HG03064 (cell line): ENCODE measurements around the gene TAS2R40.

ENCODE experiments used
- ATAC-seq: cut with Tn5 transposase; IDR thresholded peaks from one replicate; pipeline ENCODE4 v1.9.1; 2021; ENCODE audit warnings: low read depth; ENCODE audit not compliant: unreplicated experiment

The TAS2R40 gene

DNA sequence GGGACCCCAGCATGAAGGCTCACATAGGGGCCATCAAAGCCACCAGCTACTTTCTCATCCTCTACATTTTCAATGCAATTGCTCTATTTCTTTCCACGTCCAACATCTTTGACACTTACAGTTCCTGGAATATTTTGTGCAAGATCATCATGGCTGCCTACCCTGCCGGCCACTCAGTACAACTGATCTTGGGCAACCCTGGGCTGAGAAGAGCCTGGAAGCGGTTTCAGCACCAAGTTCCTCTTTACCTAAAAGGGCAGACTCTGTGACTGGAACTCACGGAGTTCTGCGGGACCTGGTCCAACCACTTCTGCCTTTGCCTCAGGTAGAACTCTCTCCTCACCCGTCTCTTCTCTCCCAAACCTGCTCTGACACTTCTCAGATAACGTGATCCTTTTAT, 945 bp downstream of the TAS2R40 start:
- no peak for ATAC-seq

DNA sequence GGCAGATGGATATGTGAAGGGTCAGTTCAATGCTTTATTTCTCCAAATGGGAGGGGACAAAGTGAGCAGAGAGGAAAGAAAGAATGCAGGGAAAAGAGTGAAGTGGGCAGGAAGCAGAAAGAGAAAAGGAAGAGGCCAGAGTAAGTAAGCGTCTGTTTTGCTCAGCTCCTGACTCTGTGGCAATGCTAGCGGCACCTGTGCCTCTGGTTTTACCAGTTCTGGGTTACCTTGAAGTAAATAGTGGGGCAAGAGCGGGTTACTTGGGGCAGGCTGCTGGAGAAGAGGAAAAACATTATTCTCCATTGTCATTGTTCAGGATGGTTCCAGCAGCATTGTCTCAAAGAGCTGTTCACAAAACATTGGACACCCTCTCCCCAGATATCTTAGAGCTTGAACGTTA, 1.9 kb downstream of the TAS2R40 start:
- ATAC-seq: no peak

DNA sequence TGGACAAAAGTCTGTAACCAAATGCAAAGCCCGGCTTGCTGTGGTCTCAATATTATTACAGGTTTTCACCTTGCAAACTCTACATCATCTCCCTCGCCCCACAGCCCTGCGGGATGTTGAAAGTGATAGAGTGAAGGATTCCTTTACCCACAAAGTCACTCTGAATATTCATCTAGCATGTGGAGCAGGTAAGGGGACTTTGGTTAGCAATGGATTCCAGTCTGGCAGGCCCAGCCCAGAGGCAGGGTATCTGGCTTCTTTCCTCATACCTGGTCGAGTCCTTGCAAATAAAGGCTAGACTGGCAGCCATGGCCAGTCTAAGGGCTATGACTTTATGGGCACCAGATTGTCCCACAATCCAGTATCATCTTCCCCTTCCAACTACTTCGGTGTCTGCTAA, 3.2 kb downstream of the TAS2R40 start:
- no peak for ATAC-seq

- ATAC-seq: no peak
Observed at GRCh38 chr7:143227806-143228205, 6.0 kb downstream of the TAS2R40 start.

GRCh38 chr7:143229054-143229790, 7.4 kb downstream of the TAS2R40 start:
- no peak for ATAC-seq

GRCh38 chr7:143230602-143231457, 9.0 kb downstream of the TAS2R40 start:
- no peak for ATAC-seq

GRCh38 chr7:143233816-143234532, 12.1 kb downstream of the TAS2R40 start:
- no peak for ATAC-seq

DNA sequence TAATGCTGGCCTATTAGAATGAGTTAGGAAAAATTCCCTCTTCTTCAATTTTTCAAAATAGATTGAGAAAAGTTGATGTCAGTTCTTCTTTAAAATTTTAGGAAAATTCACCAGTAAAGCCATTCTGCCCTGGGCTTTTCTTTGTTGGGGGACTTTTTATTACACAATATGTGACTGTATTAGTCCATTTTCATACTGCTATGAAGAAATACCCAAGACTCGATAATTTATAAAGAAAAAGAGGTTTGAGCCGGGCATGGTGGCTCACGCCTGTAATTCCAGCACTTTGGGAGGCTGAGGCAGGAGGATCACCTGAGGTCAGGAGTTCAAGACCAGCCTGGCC, 12.7 kb downstream of the TAS2R40 start:
- ATAC-seq: no peak

DNA sequence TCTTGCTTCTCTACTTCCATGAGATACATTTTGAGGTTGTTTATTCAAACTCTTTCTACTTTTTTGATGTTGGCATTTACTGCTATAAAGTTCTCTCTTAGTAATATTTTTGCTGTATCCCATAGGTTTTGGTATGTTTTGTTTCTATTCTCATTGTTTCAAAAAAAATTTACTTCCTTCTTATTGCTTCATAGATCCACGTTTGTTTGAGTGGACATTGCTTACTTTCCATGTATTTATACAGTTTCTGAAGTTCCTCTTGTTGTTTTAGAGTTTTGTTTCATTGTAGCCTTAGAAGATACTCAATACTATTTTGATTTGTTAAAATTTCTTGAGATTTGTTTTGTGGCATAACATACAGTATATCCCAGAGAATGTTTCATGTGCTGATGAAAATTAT, 13.7 kb downstream of the TAS2R40 start:
- no peak for ATAC-seq

DNA sequence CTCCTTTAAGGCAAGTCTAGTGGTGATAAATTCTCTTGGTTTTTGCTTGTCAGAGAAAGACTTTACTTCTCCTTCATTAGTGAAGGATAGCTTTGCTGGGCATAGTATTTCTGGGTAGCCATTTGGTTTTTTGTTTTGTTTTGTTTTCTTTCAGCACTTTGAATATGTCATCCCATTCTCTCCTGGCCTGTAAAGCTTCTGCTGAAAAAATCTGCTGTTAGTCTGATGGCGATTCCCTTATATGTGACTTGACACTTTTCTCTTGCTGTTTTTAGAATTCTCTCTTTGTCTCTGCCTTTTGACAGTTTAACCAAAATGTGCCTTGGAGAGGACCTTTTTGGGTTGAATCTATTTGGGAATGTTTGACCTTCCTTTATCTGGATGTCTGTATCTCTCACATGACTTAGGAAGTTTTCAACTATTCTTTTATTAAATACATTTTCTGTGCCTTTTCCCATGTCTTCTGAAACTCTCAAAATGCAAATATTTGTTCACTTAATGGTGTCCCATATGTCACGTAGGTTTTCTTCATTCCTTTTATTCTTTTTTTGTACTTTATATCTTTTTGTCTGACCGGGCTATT, 14.7 kb downstream of the TAS2R40 start:
- no peak for ATAC-seq

DNA sequence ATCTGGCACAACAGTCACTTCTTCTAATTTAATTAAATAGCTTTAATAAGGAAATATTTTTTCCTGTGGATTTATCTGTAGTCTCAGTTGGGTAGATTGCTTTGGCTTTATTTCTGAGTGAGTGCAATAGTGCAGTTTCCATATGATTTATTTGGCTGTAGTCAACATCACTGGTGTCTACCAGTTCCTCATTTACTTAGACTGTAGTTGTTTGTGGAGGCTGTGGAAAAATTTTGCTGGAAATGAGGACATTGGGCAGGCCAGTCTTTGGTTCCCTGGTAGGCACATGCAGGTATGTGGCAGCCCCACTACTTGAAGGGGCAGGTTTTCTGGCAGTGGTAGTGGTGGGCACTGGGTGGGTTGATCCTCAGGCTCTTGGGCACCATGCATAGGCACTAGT, 15.5 kb downstream of the TAS2R40 start:
- ATAC-seq: no peak

GRCh38 chr7:143238289-143238980, 16.6 kb downstream of the TAS2R40 start:
- no peak for ATAC-seq

DNA sequence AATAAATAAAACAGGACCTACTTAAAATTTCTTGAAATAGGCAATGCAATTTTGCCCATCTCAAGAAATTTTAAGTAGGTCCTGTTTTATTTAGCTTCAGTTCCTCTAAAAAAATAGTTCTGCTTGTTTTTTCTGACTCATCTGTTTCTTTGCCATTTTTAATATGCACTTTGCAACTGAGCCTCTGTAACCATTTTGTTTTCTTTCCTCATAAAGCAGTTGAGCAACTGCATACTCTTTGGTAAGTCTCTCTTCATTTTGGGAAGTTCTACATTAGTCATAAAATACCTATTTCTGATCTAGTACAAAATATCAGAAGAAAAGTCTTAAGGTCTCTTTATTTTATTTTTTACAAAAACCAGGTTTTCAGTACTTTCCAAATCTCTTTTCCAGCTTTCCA, 18.0 kb downstream of the TAS2R40 start:
- ATAC-seq: no peak

- ATAC-seq: peak; percentile 86
Observed at GRCh38 chr7:143240291-143241168, 18.7 kb downstream of the TAS2R40 start.

- ATAC-seq: no peak
Observed at GRCh38 chr7:143242306-143242705, 20.5 kb downstream of the TAS2R40 start.

- no peak for ATAC-seq
Observed at GRCh38 chr7:143243111-143243510, 21.3 kb downstream of the TAS2R40 start.

DNA sequence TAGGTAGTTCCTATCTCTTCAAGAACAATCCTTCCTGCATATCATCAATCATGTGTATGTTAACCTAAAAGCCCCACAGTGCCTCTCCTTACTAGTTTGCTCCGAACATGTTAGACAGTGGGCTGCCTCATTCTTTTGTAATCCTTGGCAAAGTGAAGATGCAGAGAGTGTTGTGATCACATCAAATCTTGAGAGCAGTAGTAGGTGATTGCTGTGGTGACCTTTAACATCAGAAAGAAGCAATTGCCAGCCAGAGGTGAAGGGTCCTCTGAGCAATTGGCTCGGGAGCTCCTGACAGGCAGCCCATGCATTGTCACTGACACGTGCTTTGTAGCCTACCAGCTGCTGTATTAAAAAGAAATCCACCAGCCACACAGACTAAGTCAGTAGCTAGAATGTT, 21.8 kb downstream of the TAS2R40 start:
- ATAC-seq: no peak

DNA sequence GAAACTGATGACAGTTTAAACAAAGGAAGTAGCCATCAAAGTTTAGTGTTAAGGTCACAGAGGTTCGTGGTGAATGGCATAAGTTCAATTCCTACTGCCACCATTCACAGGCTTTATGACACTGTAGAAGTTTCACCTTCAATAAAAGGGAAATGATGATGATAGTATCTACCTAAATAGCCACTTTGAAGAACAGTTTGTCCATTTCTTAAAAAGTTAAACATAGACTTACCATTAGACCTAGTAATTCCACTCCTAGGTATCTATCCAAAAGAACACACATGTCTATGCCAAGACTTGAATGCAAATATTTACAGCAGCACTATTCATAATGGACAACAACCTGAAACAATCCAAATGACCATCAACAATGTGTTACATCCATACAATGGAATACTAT, 22.5 kb downstream of the TAS2R40 start:
- no peak for ATAC-seq

- no peak for ATAC-seq
Observed at GRCh38 chr7:143245123-143245522, 23.3 kb downstream of the TAS2R40 start.

- no peak for ATAC-seq
Observed at GRCh38 chr7:143247372-143247771, 25.5 kb downstream of the TAS2R40 start.
